K562 (cell line): ENCODE results near the gene ECE2. TPM values are rescaled to one million over a fixed set of nuclear protein-coding genes. Genes with fewer than 3 reads are reported as not detected.

ENCODE experiments used
- ATAC-seq: fragments of 200-7000 bp; cut with Tn5 transposase; 3 replicates; pipeline ENCODE4 v1.9.1; 2020; ENCODE audit warnings: moderate library complexity
- BruUV-seq: library from RNA; stranded (reverse); fragments of 400-500 nt; replicated peaks from 2 replicates; lab custom pipeline; 2021; lab: Mats Ljungman, UMichigan
- CTCF ChIA-PET: fragments of 300-600 bp; formaldehyde crosslinking; extraction: SDS; loops from one replicate; lab custom pipeline; 2021; ENCODE audit warnings: low intra/inter-chr PET ratio; lab: Yijun Ruan, JAX
- POLR2A ChIA-PET: fragments of 300-600, 350-650 bp; sonication (Branson Sonifier 250); formaldehyde crosslinking; extraction: SDS; loops from one replicate; lab custom pipeline; 2021; ENCODE audit warnings: antibody characterized with exemption, inconsistent platforms; lab: Yijun Ruan, JAX
- DNase-seq, 4 experiments: peaks; one replicate each; pipeline versions ENCODE4 v3.0.0 to v3.0.0-alpha.2; 2011 to 2018; ENCODE audit warnings: low spot score in 3 of 4, mixed read lengths in 3 of 4; ENCODE audit errors: extremely low read depth in 1 of 4
- FAIRE-seq: peaks from 2 replicates; lab custom pipeline; 2011; peaks lifted over from hg19 to GRCh38; lab: Jason Lieb, UNC
- H2AFZ ChIP-seq: 2 replicates; pipeline ENCODE4 v1.6.0; 2011; ENCODE audit warnings: low read depth, low read length, control low read depth, inconsistent platforms
- H3K27ac ChIP-seq: fragments of 200-600 bp; 3 replicates; pipeline ENCODE4 v1.8.0; 2011; ENCODE audit warnings: low read depth, mild to moderate bottlenecking, control low read depth, inconsistent platforms, low read length, moderate library complexity, mixed read lengths; ENCODE audit errors: extremely low read depth
- H3K27me3 ChIP-seq, 2 experiments: fragments of 300-600 bp in 1 of 2; 2 replicates in 1 of 2; 3 replicates in 1 of 2; pipeline versions ENCODE4 v1.6.0 to v1.8.0; 2011; ENCODE audit warnings: inconsistent platforms in 2 of 2, low read length in 2 of 2, mild to moderate bottlenecking in 1 of 2, mixed read lengths in 1 of 2, moderate library complexity in 1 of 2; ENCODE audit not compliant: control insufficient read depth in 2 of 2, insufficient read depth in 2 of 2
- H3K36me3 ChIP-seq: fragments of 300-600 bp; 3 replicates; pipeline ENCODE4 v1.8.0; 2011; ENCODE audit warnings: mild to moderate bottlenecking, low read length, inconsistent platforms; ENCODE audit not compliant: control insufficient read depth, insufficient read depth
- H3K4me1 ChIP-seq, 2 experiments: fragments of 200-600 bp in 1 of 2; replicated peaks in 1 of 2; 2 replicates in 1 of 2; 3 replicates in 1 of 2; pipeline versions ENCODE4 v1.5.1 to v1.8.0; 2011; ENCODE audit warnings: inconsistent platforms in 2 of 2, low read length in 2 of 2, mild to moderate bottlenecking in 1 of 2, mixed read lengths in 1 of 2, moderate library complexity in 1 of 2; ENCODE audit not compliant: control insufficient read depth in 2 of 2, insufficient read depth in 2 of 2
- H3K4me2 ChIP-seq: 2 replicates; pipeline ENCODE4 v1.6.1; 2011; ENCODE audit warnings: low read length, control low read depth, inconsistent platforms, mixed read lengths; ENCODE audit not compliant: insufficient read depth
- H3K4me3 ChIP-seq: fragments of 200-600 bp; sonication (generic), shearing (Covaris generic); 2 replicates; pipeline ENCODE4 v1.5.1; 2016; ENCODE audit warnings: control low read depth, inconsistent platforms
- H3K79me2 ChIP-seq: fragments of 200-600 bp; 3 replicates; pipeline ENCODE4 v1.8.0; 2011; ENCODE audit warnings: low read length, inconsistent platforms; ENCODE audit not compliant: control insufficient read depth, insufficient read depth
- H3K9ac ChIP-seq, 2 experiments: 2 replicates each; pipeline versions ENCODE4 v1.6.0 to v1.6.1; 2011; ENCODE audit warnings: low read depth in 2 of 2, low read length in 2 of 2, control low read depth in 1 of 2, inconsistent platforms in 1 of 2, mild to moderate bottlenecking in 1 of 2, mixed read lengths in 1 of 2; ENCODE audit not compliant: insufficient read depth in 1 of 2
- H3K9me1 ChIP-seq: one replicate; pipeline ENCODE4 v1.6.0; 2011; ENCODE audit warnings: inconsistent platforms, mild to moderate bottlenecking, low read length, moderate library complexity; ENCODE audit not compliant: control insufficient read depth, insufficient read depth
- H3K9me3 ChIP-seq: replicated peaks from 2 replicates; pipeline ENCODE4 v1.5.1; 2011; ENCODE audit warnings: low read depth, low read length, inconsistent platforms; ENCODE audit not compliant: control insufficient read depth, insufficient read depth
- H4K20me1 ChIP-seq: replicated peaks from 2 replicates; pipeline ENCODE4 v1.6.1; 2011; ENCODE audit warnings: low read length, inconsistent platforms, mixed read lengths; ENCODE audit not compliant: control insufficient read depth, insufficient read depth
- GTF2F1 ChIP-seq: IDR thresholded peaks from 2 replicates; pipeline ENCODE4 v1.6.1; 2011; ENCODE audit warnings: low read depth, low read length, improper control_type of control experiment
- NR2C1 ChIP-seq, 2 experiments: fragments of 450-650 bp; IDR thresholded peaks; 2 replicates each; pipeline ENCODE4 v1.6.1; 2017; ENCODE audit warnings: mild to moderate bottlenecking in 2 of 2, antibody characterized with exemption in 1 of 2, inconsistent platforms in 1 of 2, missing compliant biosample characterization in 1 of 2, missing genetic modification characterization in 1 of 2
- PML ChIP-seq: IDR thresholded peaks from 2 replicates; pipeline ENCODE4 v1.6.1; 2012; ENCODE audit warnings: low read length, inconsistent platforms
- XRCC3 ChIP-seq: fragments of 450-650 bp; IDR thresholded peaks from 2 replicates; pipeline ENCODE4 v1.6.1; 2017; ENCODE audit warnings: mild to moderate bottlenecking, moderate library complexity
- ZBTB33 ChIP-seq: sonication (generic); formaldehyde crosslinking; IDR thresholded peaks from 2 replicates; pipeline ENCODE4 v1.8.1; 2023; ENCODE audit warnings: mild to moderate bottlenecking, missing genetic modification reagents
- ZBTB40 ChIP-seq, 2 experiments: fragments of 450-650 bp in 1 of 2; sonication (generic) in 1 of 2; formaldehyde crosslinking in 1 of 2; IDR thresholded peaks; 2 replicates each; pipeline versions ENCODE4 v1.7.1 to v1.9.0; 2016 to 2022; ENCODE audit warnings: inconsistent platforms in 1 of 2, mild to moderate bottlenecking in 1 of 2, missing genetic modification reagents in 1 of 2
- WGBS: fragments of 100-300 bp; shearing (Covaris generic); methylation state at CpG from one replicate; pipeline ENCODE4 v1.1.6; 2016; ENCODE audit warnings: low coverage, mixed read lengths; ENCODE audit not compliant: insufficient coverage; ENCODE audit errors: missing lambda C conversion rate; 5-methylcytosine and 5-hydroxymethylcytosine counted together
- in situ Hi-C: fragments of 300-500 bp; cut with MboI; formaldehyde crosslinking; loops from 4 replicates; pipeline ENCODE4 v1.15.0; 2018; ENCODE audit warnings: inconsistent platforms, mixed read lengths
- intact Hi-C: fragments of 100-400 bp; cut with micrococcal nuclease; formaldehyde crosslinking; loops from 2 replicates; pipeline ENCODE4 v1.14.2; 2022
- polyA plus RNA-seq, 8 experiments: library from polyadenylated mRNA; depleted of rRNA in 4 of 8; stranded (reverse) in 5 of 8; unstranded in 3 of 8; fragments of >200 nt; fragmentation: Nextera tagmentation in 2 of 8; fragmentation: Illumina TruSeq in 1 of 8; extraction: Ambion mirVana in 2 of 8; extraction: Trizol in 1 of 8; gene quantifications; 2 replicates each; pipeline versions ENCODE4 v1.2.1 to v1.2.3, GENCODE V29; 2011 to 2014; ENCODE audit warnings: inconsistent platforms in 1 of 8, missing spikeins in 1 of 8
- total RNA-seq, 7 experiments: library from RNA; depleted of rRNA in 6 of 7; stranded (reverse); fragments of >200 nt in 6 of 7; fragmentation: Illumina TruSeq in 2 of 7; extraction: Trizol in 2 of 7; gene quantifications; 2 replicates each; pipeline versions ENCODE4 v1.2.1 to v1.2.3, GENCODE V29; 2011 to 2021; ENCODE audit warnings: low replicate concordance in 1 of 7

Gene ECE2
- total and polyA plus RNA-seq, 9 of the 15 experiments (the other 6 are each of a cell fraction or from before 2014, with no cell fraction given), result not detected

- no peaks in the 10 kb centered on the region for H3K9me3 ChIP-seq
- TF ChIP-seq GTF2F1 (no peak), PML (no peak), NR2C1 (IDR thresholded peaks at IDR 0.05) (no peak), NR2C1 (tag; IDR thresholded peaks at IDR 0.05) (no peak), ZBTB40 (IDR thresholded peaks at IDR 0.05) (no peak), ZBTB40 (CRISPR knock-in tag; IDR thresholded peaks at IDR 0.05) (no peak), ZBTB33 (CRISPR knock-in tag) (no peak), XRCC3 (no peak)
- H3K27me3 ChIP-seq, result no peaks in the 10 kb centered on the region
- H3K36me3 ChIP-seq, result peaks cover 66% of the 10 kb centered on the region
- POLR2A ChIA-PET, result interaction anchor here (0.7 kb wide), 1 partner anchor 34 kb away, joined by 3 read pairs; no protein-coding TSS in a partner anchor
- 0 out of 2 replicates have a peak, but pooled peaks cover 5% of the 10 kb centered on the region for H4K20me1 ChIP-seq
- H3K9ac ChIP-seq, result no peak overlapping the region
- no peak overlapping the region for H3K4me3 ChIP-seq
- H3K27ac ChIP-seq, result no peak overlapping the region
- BruUV-seq, result no TSS peak
- no peak overlapping the region for H3K4me2 ChIP-seq
- 95% methylated on average over 9 of the region's 9 CpGs for WGBS
- in situ Hi-C loops (no loop called here), intact Hi-C loops (no loop called here)
- H3K4me1 ChIP-seq, result peaks cover 0 to under 1% of the 10 kb centered on the region in 2 experiments; a peak in 2 of 5 replicates
- ATAC-seq, result no peak
- no peak for FAIRE-seq
- H3K79me2 ChIP-seq, result no peaks in the 10 kb centered on the region
- H2AFZ ChIP-seq, result no peak overlapping the region
- H3K9me1 ChIP-seq, result no peaks in the 10 kb centered on the region
- DNase-seq, result no peak
- CTCF ChIA-PET, result no interaction called here
Observed at GRCh38 chr3:184307915-184308314, 32.1 kb downstream of the ECE2 start.
